ENCODE data around the gene COL20A1. TPM values are rescaled to one million over a fixed set of nuclear protein-coding genes. Genes with fewer than 3 reads are reported as not detected.

Gene COL20A1
- total and polyA plus RNA-seq, 2 donors from 2014 or later: 0.58 TPM; not detected in 1

DNA sequence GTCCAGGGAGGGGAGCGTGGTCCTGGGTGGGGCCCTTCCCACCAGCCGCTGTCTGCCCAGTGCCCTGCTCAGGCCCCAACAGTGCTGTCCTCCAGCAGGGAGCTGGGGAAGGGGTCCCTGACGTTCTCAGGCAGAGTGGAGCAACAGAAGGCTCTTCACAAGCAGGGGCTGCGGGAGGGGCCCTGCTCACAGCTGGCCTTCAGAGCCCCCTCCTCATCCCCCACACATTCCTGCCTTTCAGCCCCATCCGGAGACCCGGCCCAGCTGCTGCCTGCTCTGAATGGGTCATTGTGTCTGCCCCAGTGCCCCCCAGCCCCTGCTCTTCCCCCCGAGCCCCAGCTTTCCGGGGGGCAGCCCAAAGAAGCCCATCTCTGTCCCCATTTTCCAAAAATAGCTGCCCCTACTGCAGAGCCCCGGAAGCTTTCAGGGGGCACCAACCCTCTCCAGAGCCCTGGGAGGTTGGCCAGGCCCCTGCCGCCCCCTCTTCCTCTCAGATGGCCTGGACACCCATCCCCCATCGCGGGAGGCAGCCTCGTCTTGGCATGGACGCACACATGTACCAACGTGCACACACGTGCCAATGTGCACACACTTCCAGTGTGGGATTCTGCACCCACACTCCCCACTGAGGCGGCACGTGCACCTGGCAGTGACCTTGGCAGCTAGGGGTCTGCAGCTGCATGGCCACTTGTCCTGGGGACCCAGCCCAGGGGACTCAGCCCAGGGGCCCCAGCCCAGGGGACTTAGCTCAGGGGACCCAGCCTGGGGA lies 3.7 kb downstream of the COL20A1 start:
- no peak for TF ChIP-seq CTCF (IDR thresholded peaks at IDR 0.05; ENCODE audit: borderline replicate concordance, extremely low read depth, insufficient read depth)
- peaks cover 0 to 3% (median 0%) of the 10 kb centered on the region in 3 donors for H3K9me3 ChIP-seq (ENCODE audit: control insufficient read depth in 2 of 3, insufficient read depth in 1 of 3, low read length in 3 of 3)
- no peak overlapping the region for H3K4me3 ChIP-seq (ENCODE audit: low read length in 3 of 3)
- DNase-seq: peak in 2 of 5 donors; percentile 54 to 62
- peaks cover 3% of the 10 kb centered on the region for H3K27me3 ChIP-seq (ENCODE audit: control insufficient read depth, insufficient read depth, low read length)
- no peak for FAIRE-seq
- no peak overlapping the region for H3K9ac ChIP-seq (ENCODE audit: low read length in 3 of 3)
- H3K27ac ChIP-seq (ENCODE audit: low read depth in 2 of 2, low read length in 2 of 2): no peak overlapping the region
- no peaks in the 10 kb centered on the region for H3K4me1 ChIP-seq (ENCODE audit: control insufficient read depth in 2 of 3, insufficient read depth in 2 of 3, low read depth in 1 of 3, low read length in 3 of 3)
- no peaks in the 10 kb centered on the region for H3K36me3 ChIP-seq (ENCODE audit: control insufficient read depth in 2 of 3, insufficient read depth in 3 of 3, low read length in 3 of 3)
- intact Hi-C loops (cut with DNase I): no loop called here

GRCh38 chr20:63297371-63297781 lies 4.4 kb downstream of the COL20A1 start:
- H3K9me3 ChIP-seq (ENCODE audit: control insufficient read depth in 2 of 3, insufficient read depth in 1 of 3, low read length in 3 of 3): peaks cover 0 to 3% (median 0%) of the 10 kb centered on the region in 3 donors
- no peaks in the 10 kb centered on the region for H3K4me1 ChIP-seq (ENCODE audit: control insufficient read depth in 2 of 3, insufficient read depth in 2 of 3, low read depth in 1 of 3, low read length in 3 of 3)
- DNase-seq (peak in 1 of 5 donors; percentile 51), FAIRE-seq (no peak)
- intact Hi-C loops (cut with DNase I): no loop called here
- no peak overlapping the region for H3K4me3 ChIP-seq (ENCODE audit: low read length in 3 of 3)
- H3K9ac ChIP-seq (ENCODE audit: low read length in 3 of 3): no peak overlapping the region
- no peaks in the 10 kb centered on the region for H3K36me3 ChIP-seq (ENCODE audit: control insufficient read depth in 2 of 3, insufficient read depth in 3 of 3, low read length in 3 of 3)
- no peak for TF ChIP-seq CTCF (IDR thresholded peaks at IDR 0.05; ENCODE audit: borderline replicate concordance, extremely low read depth, insufficient read depth)
- peaks cover 3% of the 10 kb centered on the region for H3K27me3 ChIP-seq (ENCODE audit: control insufficient read depth, insufficient read depth, low read length)
- H3K27ac ChIP-seq (ENCODE audit: low read depth in 2 of 2, low read length in 2 of 2): no peak overlapping the region

DNA sequence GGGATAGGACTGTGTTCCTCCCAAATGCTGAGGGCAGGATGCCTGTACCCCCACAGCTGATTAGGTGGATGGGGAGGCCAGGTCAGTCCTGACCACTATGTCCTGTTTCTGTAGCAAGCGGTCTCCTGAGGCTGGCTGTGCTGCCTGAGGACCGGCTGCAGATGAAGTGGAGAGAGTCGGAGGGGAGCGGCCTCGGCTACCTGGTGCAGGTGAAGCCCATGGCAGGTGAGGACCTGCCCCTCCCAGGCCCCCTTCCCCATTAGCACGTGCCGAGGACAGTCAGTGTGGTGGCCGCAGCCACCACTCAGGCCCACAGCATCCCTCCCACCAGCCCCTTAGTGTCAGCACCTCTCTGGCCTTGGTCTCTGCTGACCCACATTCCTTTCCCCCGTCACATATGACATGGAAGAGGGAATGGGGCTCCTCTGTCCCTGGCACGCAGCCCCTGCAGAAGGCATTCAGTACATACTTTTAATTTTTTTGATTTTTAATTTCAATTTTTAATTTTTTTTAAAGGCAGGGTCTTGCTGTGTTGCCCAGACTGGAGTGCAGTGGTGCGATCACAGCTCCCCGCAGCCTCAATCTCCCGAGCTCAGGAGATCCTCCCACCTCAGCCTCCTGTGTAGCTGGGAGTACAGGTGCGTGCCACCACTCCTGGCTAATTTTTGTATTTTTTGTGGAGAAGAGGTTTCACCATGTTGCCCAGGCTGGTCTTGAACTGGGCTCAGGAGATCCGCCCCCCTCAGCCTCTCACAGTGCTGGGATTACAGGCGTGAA lies 5.0 kb downstream of the COL20A1 start:
- H3K4me1 ChIP-seq (ENCODE audit: control insufficient read depth in 2 of 3, insufficient read depth in 2 of 3, low read depth in 1 of 3, low read length in 3 of 3): no peaks in the 10 kb centered on the region
- no peak overlapping the region for H3K9ac ChIP-seq (ENCODE audit: low read length in 3 of 3)
- H3K27ac ChIP-seq (ENCODE audit: low read depth in 2 of 2, low read length in 2 of 2): no peak overlapping the region
- H3K4me3 ChIP-seq (ENCODE audit: low read length in 3 of 3): no peak overlapping the region
- H3K36me3 ChIP-seq (ENCODE audit: control insufficient read depth in 2 of 3, insufficient read depth in 3 of 3, low read length in 3 of 3): no peaks in the 10 kb centered on the region
- intact Hi-C loops (cut with DNase I): no loop called here
- FAIRE-seq (no peak), DNase-seq (no peak)
- peaks cover 0 to 3% (median 0%) of the 10 kb centered on the region in 3 donors for H3K9me3 ChIP-seq (ENCODE audit: control insufficient read depth in 2 of 3, insufficient read depth in 1 of 3, low read length in 3 of 3)
- peaks cover 3% of the 10 kb centered on the region for H3K27me3 ChIP-seq (ENCODE audit: control insufficient read depth, insufficient read depth, low read length)
- no peak for TF ChIP-seq CTCF (IDR thresholded peaks at IDR 0.05; ENCODE audit: borderline replicate concordance, extremely low read depth, insufficient read depth)
